ENCODE data around the gene CAPZB.
"Not testable (repeated sequence)": the region's sequence is repeated elsewhere in the genome, so short reads cannot be mapped to it uniquely, and the experiment has no call there.

Gene CAPZB

GRCh38 chr1:19309123-19309813 is 176.1 kb downstream of the CAPZB start:
- no peak overlapping the region for H3K4me3 ChIP-seq (ENCODE audit: low read length in 2 of 2)
- no peaks in the 10 kb centered on the region for H3K9me3 ChIP-seq (ENCODE audit: control insufficient read depth in 2 of 2, low read length in 2 of 2)
- peaks cover 27% of the 10 kb centered on the region for H3K4me1 ChIP-seq (ENCODE audit: control insufficient read depth, insufficient read depth, low read length)
- no peak overlapping the region for H3K27ac ChIP-seq (ENCODE audit: low read length)
- H3K27me3 ChIP-seq (ENCODE audit: control insufficient read depth in 1 of 2, insufficient read depth in 2 of 2, low read length in 2 of 2): no peaks in the 10 kb centered on the region
- peaks cover 27 to 38% of the 10 kb centered on the region in 2 donors for H3K36me3 ChIP-seq (ENCODE audit: control insufficient read depth in 2 of 2, insufficient read depth in 2 of 2, low read length in 2 of 2)
- no peak overlapping the region for H3K9ac ChIP-seq (ENCODE audit: low read length in 2 of 2)

- H3K4me3 ChIP-seq (ENCODE audit: low read length in 2 of 2): no peak overlapping the region
- peaks cover 32 to 42% of the 10 kb centered on the region in 2 donors for H3K36me3 ChIP-seq (ENCODE audit: control insufficient read depth in 2 of 2, insufficient read depth in 2 of 2, low read length in 2 of 2)
- peaks cover 24% of the 10 kb centered on the region for H3K4me1 ChIP-seq (ENCODE audit: control insufficient read depth, insufficient read depth, low read length)
- H3K9ac ChIP-seq (ENCODE audit: low read length in 2 of 2): no peak overlapping the region
- no peaks in the 10 kb centered on the region for H3K9me3 ChIP-seq (ENCODE audit: control insufficient read depth in 2 of 2, low read length in 2 of 2)
- no peaks in the 10 kb centered on the region for H3K27me3 ChIP-seq (ENCODE audit: control insufficient read depth in 1 of 2, insufficient read depth in 2 of 2, low read length in 2 of 2)
- no peak overlapping the region for H3K27ac ChIP-seq (ENCODE audit: low read length)
Observed at GRCh38 chr1:19308509-19308907, 176.8 kb downstream of the CAPZB start.

- Histone ChIP-seq H3K9me3 (ENCODE audit: control insufficient read depth in 2 of 2, low read length in 2 of 2) (no peaks in the 10 kb centered on the region), H3K4me1 (ENCODE audit: control insufficient read depth, insufficient read depth, low read length) (peaks cover 18% of the 10 kb centered on the region), H3K36me3 (ENCODE audit: control insufficient read depth in 2 of 2, insufficient read depth in 2 of 2, low read length in 2 of 2) (peaks cover 32 to 47% of the 10 kb centered on the region in 2 donors), H3K4me3 (ENCODE audit: low read length in 2 of 2) (no peak overlapping the region), H3K27me3 (ENCODE audit: control insufficient read depth in 1 of 2, insufficient read depth in 2 of 2, low read length in 2 of 2) (no peaks in the 10 kb centered on the region), H3K27ac (ENCODE audit: low read length) (no peak overlapping the region), H3K9ac (ENCODE audit: low read length in 2 of 2) (no peak overlapping the region)
Observed at GRCh38 chr1:19307794-19308508, 177.4 kb downstream of the CAPZB start.

- H3K27me3 ChIP-seq (ENCODE audit: control insufficient read depth in 1 of 2, insufficient read depth in 2 of 2, low read length in 2 of 2): no peaks in the 10 kb centered on the region
- H3K36me3 ChIP-seq (ENCODE audit: control insufficient read depth in 2 of 2, insufficient read depth in 2 of 2, low read length in 2 of 2): peaks cover 32 to 52% of the 10 kb centered on the region in 2 donors
- no peak overlapping the region for H3K27ac ChIP-seq (ENCODE audit: low read length)
- H3K9me3 ChIP-seq (ENCODE audit: control insufficient read depth in 2 of 2, low read length in 2 of 2): no peaks in the 10 kb centered on the region
- no peak overlapping the region for H3K9ac ChIP-seq (ENCODE audit: low read length in 2 of 2)
- H3K4me3 ChIP-seq (ENCODE audit: low read length in 2 of 2): no peak overlapping the region
- H3K4me1 ChIP-seq (ENCODE audit: control insufficient read depth, insufficient read depth, low read length): peaks cover 12% of the 10 kb centered on the region
Observed at GRCh38 chr1:19306941-19307340, 178.4 kb downstream of the CAPZB start.

GRCh38 chr1:19305880-19306279 is 179.5 kb downstream of the CAPZB start:
- no peak overlapping the region for H3K4me3 ChIP-seq (ENCODE audit: low read length in 2 of 2)
- peaks cover 4% of the 10 kb centered on the region for H3K4me1 ChIP-seq (ENCODE audit: control insufficient read depth, insufficient read depth, low read length)
- no peak overlapping the region for H3K9ac ChIP-seq (ENCODE audit: low read length in 2 of 2)
- H3K36me3 ChIP-seq (ENCODE audit: control insufficient read depth in 2 of 2, insufficient read depth in 2 of 2, low read length in 2 of 2): peaks cover 32 to 52% of the 10 kb centered on the region in 2 donors
- H3K27me3 ChIP-seq (ENCODE audit: control insufficient read depth in 1 of 2, insufficient read depth in 2 of 2, low read length in 2 of 2): no peaks in the 10 kb centered on the region
- no peaks in the 10 kb centered on the region for H3K9me3 ChIP-seq (ENCODE audit: control insufficient read depth in 2 of 2, low read length in 2 of 2)
- no peak overlapping the region for H3K27ac ChIP-seq (ENCODE audit: low read length)

GRCh38 chr1:19304081-19304480 is 181.3 kb downstream of the CAPZB start:
- not testable (repeated sequence) for H3K9me3 ChIP-seq (ENCODE audit: control insufficient read depth in 2 of 2, low read length in 2 of 2); H3K27me3 ChIP-seq (ENCODE audit: control insufficient read depth in 1 of 2, insufficient read depth in 2 of 2, low read length in 2 of 2); H3K4me1 ChIP-seq (ENCODE audit: control insufficient read depth, insufficient read depth, low read length); H3K27ac ChIP-seq (ENCODE audit: low read length); H3K4me3 ChIP-seq (ENCODE audit: low read length in 2 of 2); H3K9ac ChIP-seq (ENCODE audit: low read length in 2 of 2)
- peaks cover 32 to 52% of the 10 kb centered on the region in 2 donors for H3K36me3 ChIP-seq (ENCODE audit: control insufficient read depth in 2 of 2, insufficient read depth in 2 of 2, low read length in 2 of 2)

- Histone ChIP-seq H3K9me3 (ENCODE audit: control insufficient read depth in 2 of 2, low read length in 2 of 2) (no peaks in the 10 kb centered on the region), H3K27ac (ENCODE audit: low read length) (no peak overlapping the region), H3K36me3 (ENCODE audit: control insufficient read depth in 2 of 2, insufficient read depth in 2 of 2, low read length in 2 of 2) (peaks cover 14 to 24% of the 10 kb centered on the region in 2 donors), H3K4me1 (ENCODE audit: control insufficient read depth, insufficient read depth, low read length) (no peaks in the 10 kb centered on the region), H3K4me3 (ENCODE audit: low read length in 2 of 2) (no peak overlapping the region), H3K9ac (ENCODE audit: low read length in 2 of 2) (no peak overlapping the region), H3K27me3 (ENCODE audit: control insufficient read depth in 1 of 2, insufficient read depth in 2 of 2, low read length in 2 of 2) (no peaks in the 10 kb centered on the region)
Observed at GRCh38 chr1:19300211-19300610, 185.1 kb downstream of the CAPZB start.

- Histone ChIP-seq H3K9me3 (ENCODE audit: control insufficient read depth in 2 of 2, low read length in 2 of 2) (peaks cover 7 to 8% of the 10 kb centered on the region in 2 donors), H3K27ac (ENCODE audit: low read length) (no peak overlapping the region), H3K27me3 (ENCODE audit: control insufficient read depth in 1 of 2, insufficient read depth in 2 of 2, low read length in 2 of 2) (no peaks in the 10 kb centered on the region), H3K9ac (ENCODE audit: low read length in 2 of 2) (no peak overlapping the region), H3K4me1 (ENCODE audit: control insufficient read depth, insufficient read depth, low read length) (no peaks in the 10 kb centered on the region), H3K36me3 (ENCODE audit: control insufficient read depth in 2 of 2, insufficient read depth in 2 of 2, low read length in 2 of 2) (peaks cover 0 to 4% of the 10 kb centered on the region in 2 donors), H3K4me3 (ENCODE audit: low read length in 2 of 2) (no peak overlapping the region)
Observed at GRCh38 chr1:19294638-19295037, 190.7 kb downstream of the CAPZB start.

GRCh38 chr1:19289244-19289643 is 196.1 kb downstream of the CAPZB start:
- peaks cover 7% of the 10 kb centered on the region for H3K4me1 ChIP-seq (ENCODE audit: control insufficient read depth, insufficient read depth, low read length)
- H3K9ac ChIP-seq (ENCODE audit: low read length in 2 of 2): no peak overlapping the region
- no peaks in the 10 kb centered on the region for H3K36me3 ChIP-seq (ENCODE audit: control insufficient read depth in 2 of 2, insufficient read depth in 2 of 2, low read length in 2 of 2)
- H3K9me3 ChIP-seq (ENCODE audit: control insufficient read depth in 2 of 2, low read length in 2 of 2): peaks cover 0 to under 1% of the 10 kb centered on the region in 2 donors
- H3K4me3 ChIP-seq (ENCODE audit: low read length in 2 of 2): peak overlapping the region; percentile 56 to 71
- H3K27ac ChIP-seq (ENCODE audit: low read length): no peak overlapping the region
- no peaks in the 10 kb centered on the region for H3K27me3 ChIP-seq (ENCODE audit: control insufficient read depth in 1 of 2, insufficient read depth in 2 of 2, low read length in 2 of 2)
